Measurements from ENCODE around the gene CDK5RAP3. TPM values are rescaled to one million over a fixed set of nuclear protein-coding genes. Genes with fewer than 3 reads are reported as not detected.

CDK5RAP3 gene
- total and polyA plus RNA-seq, 2 donors (not counting 1 experiment from before 2014, with no cell fraction given) = 58.1 to 118 TPM

- Histone ChIP-seq H3K36me3 (ENCODE audit: control insufficient read depth, insufficient read depth, low read length) (no peaks in the 10 kb centered on the region), H3K4me1 (ENCODE audit: control insufficient read depth, extremely low read depth, insufficient read depth, low read length) (peaks cover 2% of the 10 kb centered on the region), H3K9me3 (ENCODE audit: control insufficient read depth, insufficient read depth, low read depth, low read length) (no peaks in the 10 kb centered on the region), H3K9ac (ENCODE audit: insufficient read depth, low read length) (no peak overlapping the region), H3K79me2 (ENCODE audit: control insufficient read depth, insufficient read depth, low read length) (no peaks in the 10 kb centered on the region), H4K20me1 (ENCODE audit: control insufficient read depth, extremely low read depth, insufficient read depth, low read length) (no peaks in the 10 kb centered on the region), H2AFZ (ENCODE audit: low read length) (no peak overlapping the region), H3K4me3 (replicated peaks in 1 of 4; ENCODE audit: control extremely low read depth in 1 of 4, insufficient read depth in 1 of 4, low read depth in 3 of 4, low read length in 4 of 4) (no peak overlapping the region), H3K4me2 (ENCODE audit: extremely low read depth, insufficient read depth, low read length) (no peak overlapping the region), H3K27ac (ENCODE audit: insufficient read depth, low read length) (no peak overlapping the region), H3K27me3 (ENCODE audit: control insufficient read depth, insufficient read depth, low read length) (no peaks in the 10 kb centered on the region)
- TF ChIP-seq EZH2 (IDR thresholded peaks at IDR 0.05; ENCODE audit: low read length, missing control alignments) (no peak), CTCF (conservative IDR thresholded peaks at IDR 0.05 in 1 of 2, IDR thresholded peaks at IDR 0.05 in 1 of 2; ENCODE audit: low read depth in 1 of 2, low read length in 2 of 2) (no peak)
- DNase-seq (ENCODE audit: low read depth in 2 of 2) = no peak
Measured at GRCh38 chr17:47989159-47989558, 18.2 kb downstream of the CDK5RAP3 start.

- no peak overlapping the region for H3K27ac ChIP-seq (ENCODE audit: insufficient read depth, low read length)
- TF ChIP-seq EZH2 (IDR thresholded peaks at IDR 0.05; ENCODE audit: low read length, missing control alignments) = no peak
- no peak for TF ChIP-seq CTCF (conservative IDR thresholded peaks at IDR 0.05 in 1 of 2, IDR thresholded peaks at IDR 0.05 in 1 of 2; ENCODE audit: low read depth in 1 of 2, low read length in 2 of 2)
- no peak overlapping the region for H3K4me2 ChIP-seq (ENCODE audit: extremely low read depth, insufficient read depth, low read length)
Measured at GRCh38 chr17:47989700-47990099, 18.8 kb downstream of the CDK5RAP3 start.

GRCh38 chr17:47990962-47991731, 20.2 kb downstream of the CDK5RAP3 start:
- TF ChIP-seq CTCF (conservative IDR thresholded peaks at IDR 0.05 in 1 of 2, IDR thresholded peaks at IDR 0.05 in 1 of 2; ENCODE audit: low read depth in 1 of 2, low read length in 2 of 2) = no peak
- TF ChIP-seq EZH2 (IDR thresholded peaks at IDR 0.05; ENCODE audit: low read length, missing control alignments) = no peak
- Histone ChIP-seq H3K27ac (ENCODE audit: insufficient read depth, low read length) (no peak overlapping the region), H3K9me3 (ENCODE audit: control insufficient read depth, insufficient read depth, low read depth, low read length) (no peaks in the 10 kb centered on the region), H3K79me2 (ENCODE audit: control insufficient read depth, insufficient read depth, low read length) (no peaks in the 10 kb centered on the region), H4K20me1 (ENCODE audit: control insufficient read depth, extremely low read depth, insufficient read depth, low read length) (no peaks in the 10 kb centered on the region), H3K36me3 (ENCODE audit: control insufficient read depth, insufficient read depth, low read length) (no peaks in the 10 kb centered on the region), H3K4me1 (ENCODE audit: control insufficient read depth, extremely low read depth, insufficient read depth, low read length) (peaks cover 2% of the 10 kb centered on the region), H2AFZ (ENCODE audit: low read length) (no peak overlapping the region), H3K4me3 (replicated peaks in 1 of 4; ENCODE audit: control extremely low read depth in 1 of 4, insufficient read depth in 1 of 4, low read depth in 3 of 4, low read length in 4 of 4) (no peak overlapping the region), H3K4me2 (ENCODE audit: extremely low read depth, insufficient read depth, low read length) (no peak overlapping the region), H3K9ac (ENCODE audit: insufficient read depth, low read length) (no peak overlapping the region), H3K27me3 (ENCODE audit: control insufficient read depth, insufficient read depth, low read length) (peaks cover 6% of the 10 kb centered on the region)
- peak in 1 of 2 donors; percentile 32 for DNase-seq (ENCODE audit: low read depth in 2 of 2)

More at GRCh38 chr17:47989700-47990099, 18.8 kb downstream of the CDK5RAP3 start:
- H3K27me3 ChIP-seq (ENCODE audit: control insufficient read depth, insufficient read depth, low read length) = no peaks in the 10 kb centered on the region
- peaks cover 2% of the 10 kb centered on the region for H3K4me1 ChIP-seq (ENCODE audit: control insufficient read depth, extremely low read depth, insufficient read depth, low read length)
- H4K20me1 ChIP-seq (ENCODE audit: control insufficient read depth, extremely low read depth, insufficient read depth, low read length) = no peaks in the 10 kb centered on the region
- H3K9me3 ChIP-seq (ENCODE audit: control insufficient read depth, insufficient read depth, low read depth, low read length) = no peaks in the 10 kb centered on the region
- H3K36me3 ChIP-seq (ENCODE audit: control insufficient read depth, insufficient read depth, low read length) = no peaks in the 10 kb centered on the region
- H3K4me3 ChIP-seq (replicated peaks in 1 of 4; ENCODE audit: control extremely low read depth in 1 of 4, insufficient read depth in 1 of 4, low read depth in 3 of 4, low read length in 4 of 4) = no peak overlapping the region
- H3K79me2 ChIP-seq (ENCODE audit: control insufficient read depth, insufficient read depth, low read length) = no peaks in the 10 kb centered on the region
- no peak for DNase-seq (ENCODE audit: low read depth in 2 of 2)
- no peak overlapping the region for H3K9ac ChIP-seq (ENCODE audit: insufficient read depth, low read length)
- H2AFZ ChIP-seq (ENCODE audit: low read length) = no peak overlapping the region
